Choroid plexus epithelial cell (primary cell): ENCODE data around the gene C2CD4A.

Experiments
- DNase-seq: peaks from one replicate; pipeline ENCODE4 v3.0.0-alpha.2; 2010; ENCODE audit warnings: low read depth
- H3K4me3 ChIP-seq: 2 replicates; pipeline ENCODE4 v1.5.1; 2011; ENCODE audit warnings: low read depth, mild to moderate bottlenecking, control low read depth, low read length, moderate library complexity
- CTCF ChIP-seq: conservative IDR thresholded peaks from 2 replicates; pipeline ENCODE4 v1.5.1; 2011; ENCODE audit warnings: low read depth, mild to moderate bottlenecking, control low read depth, inconsistent platforms, low read length, moderate library complexity

The C2CD4A gene

DNA sequence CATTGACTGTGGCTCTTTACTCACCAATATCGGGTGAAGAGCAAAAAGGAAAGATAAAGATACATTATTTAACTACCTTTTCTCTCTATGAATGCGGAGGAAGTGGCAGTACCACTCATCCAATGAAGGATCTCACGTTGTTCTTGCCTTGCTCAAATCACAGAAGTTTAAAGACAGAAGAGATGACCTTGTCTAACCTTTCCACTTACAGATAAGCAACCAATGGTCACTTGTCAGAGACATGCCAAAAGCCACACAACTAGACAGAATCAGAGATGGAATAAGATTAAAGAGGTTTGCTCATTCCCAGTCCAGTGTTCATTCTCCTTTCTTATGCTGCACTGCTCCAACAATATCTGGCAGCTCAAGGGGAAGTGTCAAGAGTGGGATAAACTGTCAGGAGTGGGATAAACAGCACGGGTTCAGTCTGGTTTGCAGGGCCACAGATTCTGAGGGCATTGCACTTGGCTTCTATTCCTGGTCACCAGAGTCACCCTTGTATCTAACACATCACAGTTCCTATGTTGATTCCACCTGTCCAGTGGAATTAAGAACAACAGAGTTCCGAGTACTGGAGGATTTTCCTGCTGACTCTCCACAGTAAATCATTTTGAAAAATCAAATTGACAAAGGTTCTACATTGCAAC, 13.2 kb upstream of the C2CD4A start:
- no peak for DNase-seq
- TF ChIP-seq CTCF, result no peak
- no peak overlapping the region for H3K4me3 ChIP-seq

- H3K4me3 ChIP-seq, result no peak overlapping the region
- DNase-seq, result no peak
- no peak for TF ChIP-seq CTCF
Measured at GRCh38 chr15:62054979-62055378, 11.8 kb upstream of the C2CD4A start.

GRCh38 chr15:62057341-62057980, 9.3 kb upstream of the C2CD4A start:
- no peak overlapping the region for H3K4me3 ChIP-seq
- DNase-seq, result no peak
- TF ChIP-seq CTCF, result no peak

DNA sequence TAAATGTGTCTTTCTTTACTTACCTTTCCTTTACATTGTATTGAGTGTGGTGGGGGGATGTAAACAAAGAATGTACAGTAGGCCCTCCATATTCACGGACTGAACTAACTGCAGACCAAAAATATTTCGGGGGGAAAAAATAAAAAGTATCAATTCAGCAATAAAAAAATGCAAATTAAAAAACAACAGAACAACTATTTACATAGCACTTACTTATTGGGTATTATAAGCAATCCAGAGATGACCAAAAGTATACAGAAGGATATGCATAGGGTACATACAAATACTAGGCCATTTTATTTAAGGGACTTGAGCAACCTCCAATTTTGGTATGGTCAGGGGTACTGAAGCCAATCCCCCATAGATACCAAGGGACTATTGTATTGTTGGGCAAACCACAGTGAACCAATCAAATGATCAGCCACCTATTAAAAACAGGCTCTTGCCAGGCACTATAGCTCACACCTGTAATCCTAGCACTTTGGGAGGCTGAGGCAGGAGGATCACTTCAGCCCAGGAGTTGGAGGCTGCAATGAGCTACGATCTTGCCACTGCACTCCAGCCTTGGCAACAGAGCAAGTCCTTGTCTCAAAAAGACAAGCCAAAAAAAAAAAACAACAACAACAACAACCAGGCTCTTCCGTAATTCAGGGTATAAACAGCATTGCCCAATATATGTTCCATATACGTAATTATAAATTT, 8.3 kb upstream of the C2CD4A start:
- TF ChIP-seq CTCF, result no peak
- no peak for DNase-seq
- no peak overlapping the region for H3K4me3 ChIP-seq

- peak overlapping the region; percentile 94 for H3K4me3 ChIP-seq
- peak; percentile 48 for TF ChIP-seq CTCF
- DNase-seq, result no peak
Measured at GRCh38 chr15:62059108-62059815, 7.5 kb upstream of the C2CD4A start.

- peak; percentile 57 for DNase-seq
- H3K4me3 ChIP-seq, result peak overlapping the region; percentile 94
- TF ChIP-seq CTCF, result no peak
Measured at GRCh38 chr15:62059816-62060112, 7.0 kb upstream of the C2CD4A start.
